NCI-H2171 (cell line): ENCODE measurements around the gene DNAJC27.

Experiments
- DNase-seq: peaks from one replicate; lab custom pipeline; 2025; lab: John Stamatoyannopoulos, UW

DNAJC27 gene

DNA sequence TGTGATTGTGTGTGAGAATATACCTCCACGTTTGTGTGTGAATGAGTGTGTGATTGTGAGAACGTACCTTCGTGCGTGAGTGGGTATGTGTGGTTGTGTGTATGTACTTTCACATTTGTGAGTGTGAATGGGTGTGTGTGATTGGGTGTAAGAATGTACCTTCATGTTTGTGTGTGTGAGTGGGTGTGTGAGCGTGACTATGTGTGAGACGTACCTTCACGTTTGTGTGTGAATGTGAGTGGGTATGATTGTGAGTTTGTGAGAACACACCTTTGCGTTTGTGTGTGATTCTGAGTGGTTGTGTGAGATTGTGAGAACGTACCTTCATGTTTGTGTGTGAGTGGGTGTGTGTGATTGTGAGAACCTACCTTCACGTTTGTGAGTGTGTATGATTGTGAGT lies 45.9 kb downstream of the DNAJC27 start:
- no peak for DNase-seq

DNA sequence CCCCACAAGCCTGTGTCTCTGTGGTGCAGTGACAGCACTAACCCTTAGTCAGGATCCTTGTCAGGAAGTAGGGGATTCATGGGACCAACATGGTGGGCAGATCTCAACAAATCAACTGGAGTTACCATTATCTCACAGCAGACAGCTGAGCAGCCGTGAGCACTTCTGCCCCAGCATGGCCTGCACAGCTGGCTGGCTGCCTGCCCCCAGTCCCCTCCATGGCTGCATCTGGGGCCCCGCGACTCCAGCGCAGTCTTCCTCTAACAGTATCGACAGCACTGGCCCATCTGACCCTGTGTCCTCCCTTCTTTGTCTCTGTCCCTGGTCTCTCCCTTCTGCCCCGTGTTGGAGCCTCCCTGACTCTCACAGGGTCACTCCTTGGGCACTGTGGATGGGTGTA lies 47.0 kb downstream of the DNAJC27 start:
- DNase-seq: no peak

DNA sequence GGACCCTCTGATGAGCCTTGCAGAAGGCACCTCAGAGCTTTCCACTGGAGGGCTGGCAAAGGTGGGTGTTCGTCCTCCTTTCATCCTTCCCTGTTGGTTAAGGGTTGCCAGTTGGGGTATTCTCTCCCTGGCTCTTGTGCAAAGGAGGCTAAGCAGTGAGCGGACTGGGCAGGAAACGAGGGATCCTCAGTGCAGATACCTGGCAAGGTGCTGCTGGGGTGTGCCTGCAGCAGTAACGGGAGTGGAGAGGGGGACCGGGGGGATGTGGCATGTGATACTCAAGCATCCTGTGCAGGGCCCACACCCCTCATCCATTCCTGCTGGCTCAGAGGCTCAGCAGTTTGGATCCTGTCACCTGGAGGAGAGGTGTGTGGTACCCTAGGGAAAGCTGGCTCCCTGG lies 47.5 kb downstream of the DNAJC27 start:
- DNase-seq: no peak

DNA sequence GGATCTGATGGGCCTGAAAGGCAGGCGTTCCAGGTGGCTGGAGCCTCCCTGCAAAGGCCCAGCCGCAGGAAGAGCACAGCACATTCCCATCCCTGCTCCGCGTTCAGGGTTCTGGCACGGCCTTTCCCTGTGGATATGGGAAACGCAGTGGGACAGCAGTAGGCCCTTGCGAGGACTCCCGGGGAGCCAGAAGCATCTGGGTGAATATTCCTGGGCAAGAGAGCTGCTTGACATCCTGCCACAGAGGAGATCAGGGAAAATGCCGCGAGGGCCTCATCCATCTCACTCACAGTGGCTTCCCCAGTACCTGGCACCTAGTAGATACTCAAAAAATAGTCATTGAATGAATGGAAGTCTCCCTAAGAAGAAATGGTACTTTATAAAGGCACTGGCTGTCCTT lies 48.6 kb downstream of the DNAJC27 start:
- DNase-seq: no peak

DNA sequence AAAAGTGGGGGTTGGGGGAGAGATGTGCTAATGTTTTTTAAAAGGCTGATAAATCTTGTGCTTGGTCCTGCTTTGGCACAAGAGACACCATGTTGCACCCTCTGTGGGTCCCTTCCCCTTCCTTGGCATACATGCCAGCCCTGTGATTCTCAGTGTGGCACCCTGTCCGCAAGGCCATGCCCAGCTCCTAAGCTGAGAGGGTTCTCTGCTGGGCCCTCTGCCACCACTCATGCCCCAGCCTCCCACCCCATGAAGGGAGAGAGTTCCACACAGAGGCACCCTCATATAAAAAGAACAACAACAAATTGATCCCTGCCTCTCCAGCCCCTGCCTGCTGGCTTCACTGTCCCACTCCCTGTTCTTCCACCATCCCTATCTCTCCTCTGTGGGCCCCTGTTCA lies 49.2 kb downstream of the DNAJC27 start:
- DNase-seq: no peak

DNA sequence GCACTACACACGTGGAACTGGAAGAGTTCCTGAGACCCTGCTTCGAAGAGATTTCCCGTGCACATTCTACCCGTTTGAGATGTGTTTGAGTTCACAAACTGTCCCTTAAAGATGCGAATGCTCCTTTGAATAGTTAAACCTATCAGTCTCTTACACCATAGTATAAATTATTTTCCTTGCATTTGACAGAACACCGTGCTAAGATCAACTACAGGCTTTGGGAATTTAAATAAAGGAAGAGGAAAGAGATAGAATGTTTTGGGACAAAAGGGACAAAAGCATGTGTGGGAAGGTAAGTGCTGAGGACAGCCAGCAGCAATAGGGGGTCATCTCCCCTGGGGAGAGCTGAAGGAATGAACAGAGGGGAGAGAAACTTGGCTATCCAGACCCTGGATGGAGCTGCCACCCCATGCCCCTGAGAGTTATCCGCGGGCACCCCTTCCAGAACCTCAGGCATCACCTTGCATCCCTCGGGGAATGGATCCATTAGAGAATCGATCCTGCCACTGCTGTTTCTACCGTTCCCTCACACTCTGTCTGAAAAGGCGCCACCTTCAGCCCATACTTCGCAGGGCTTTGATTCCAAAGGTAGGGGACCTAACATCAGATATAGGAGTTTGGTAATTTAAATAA lies 50.8 kb downstream of the DNAJC27 start:
- DNase-seq: peak; percentile 25

DNA sequence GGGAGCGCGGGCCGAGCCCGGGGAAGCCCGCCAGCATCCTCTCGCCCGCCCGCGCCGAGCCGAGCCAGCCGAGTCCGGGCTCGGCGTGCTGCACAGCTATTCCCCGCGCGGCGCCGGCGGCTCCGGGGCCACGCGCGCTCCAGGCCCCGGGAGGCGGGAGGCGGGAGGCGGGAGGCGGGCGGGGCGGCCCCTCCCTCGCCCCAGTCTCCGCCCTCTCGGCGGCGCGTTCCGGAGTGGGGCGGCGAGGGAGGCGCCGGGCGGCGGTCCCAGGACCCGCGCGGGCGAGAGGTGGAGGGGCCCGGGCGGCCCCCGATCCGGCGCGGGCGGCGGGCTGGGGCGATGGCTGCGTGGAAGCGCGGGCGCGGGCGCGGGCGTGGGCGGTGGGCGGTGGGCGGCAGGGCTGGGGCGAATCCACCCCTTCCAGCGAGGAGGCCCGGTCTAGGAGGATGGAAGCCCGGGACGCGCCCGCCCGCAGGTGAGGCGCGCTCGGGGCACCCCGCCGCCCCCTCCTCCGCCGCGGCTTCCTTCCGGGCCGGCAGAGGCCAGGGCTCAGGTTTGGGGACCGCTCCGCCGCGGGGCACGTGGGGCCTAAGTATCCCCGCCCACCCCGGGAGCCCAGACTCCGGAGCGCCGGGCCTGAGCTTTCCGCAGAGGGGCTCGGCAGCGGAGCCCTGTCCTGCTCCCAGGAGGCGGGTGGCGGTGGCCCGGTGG lies 51.5 kb downstream of the DNAJC27 start, which contains the start of gene ADCY3:
TSS of gene ADCY3 (minus strand) at position 140 of the 711 bp plus-strand sequence. CDS start 1,250 bp downstream, outside the sequence.
- peak; percentile 60 for DNase-seq

DNA sequence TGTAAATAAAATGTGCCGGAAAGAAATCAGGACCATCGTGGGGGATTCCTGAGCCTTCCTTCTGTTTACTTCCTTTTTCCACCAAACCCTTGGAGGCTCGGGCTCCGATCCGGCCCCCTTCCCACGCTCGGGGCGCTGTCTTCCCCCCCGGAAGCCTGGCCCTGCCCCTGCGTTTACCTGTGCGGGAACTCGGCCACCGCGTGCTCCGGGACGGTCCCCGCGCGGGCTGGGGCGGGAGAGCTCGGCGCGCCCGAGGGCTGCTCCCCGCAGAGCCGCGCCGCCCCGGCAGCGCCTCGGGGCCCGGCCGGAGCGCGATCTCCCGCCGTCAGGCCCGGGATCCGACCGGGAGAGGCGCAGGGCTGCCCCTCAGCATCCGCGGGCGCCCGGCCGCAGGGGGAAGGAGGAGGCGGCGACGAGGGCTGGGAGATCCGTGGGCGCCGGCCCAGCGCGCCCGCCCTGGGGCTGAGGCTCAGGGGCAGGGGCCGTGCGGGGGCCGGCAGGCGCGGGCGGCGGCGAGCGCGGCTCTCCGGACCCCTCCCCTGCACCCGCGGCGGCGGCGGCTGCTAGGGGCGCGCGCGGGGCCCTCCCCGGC lies 52.2 kb downstream of the DNAJC27 start:
- peak; percentile 43 for DNase-seq

DNA sequence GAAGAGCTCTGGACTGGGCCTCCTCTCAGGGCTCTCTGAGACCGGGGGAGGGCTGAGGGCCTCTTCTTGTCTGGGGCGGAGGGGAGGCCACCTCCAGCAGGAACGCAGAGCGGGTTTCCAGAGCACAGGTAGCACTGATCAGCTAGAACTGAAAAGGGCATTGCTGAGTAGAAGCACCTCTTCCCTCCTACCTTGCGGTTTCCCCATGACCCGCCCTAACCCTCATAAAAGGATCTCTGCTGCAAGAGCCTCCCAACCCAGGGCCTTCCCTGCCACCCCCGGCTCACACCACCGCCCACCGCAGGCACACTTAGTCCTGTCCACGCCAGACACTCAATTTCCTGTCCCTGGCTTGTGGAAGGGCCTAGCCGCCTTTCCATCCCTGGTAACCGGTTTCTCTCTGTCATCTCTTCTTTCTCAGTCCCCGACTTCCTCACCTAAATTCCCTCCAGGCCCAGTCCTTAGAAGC lies 52.7 kb downstream of the DNAJC27 start:
- no peak for DNase-seq

DNA sequence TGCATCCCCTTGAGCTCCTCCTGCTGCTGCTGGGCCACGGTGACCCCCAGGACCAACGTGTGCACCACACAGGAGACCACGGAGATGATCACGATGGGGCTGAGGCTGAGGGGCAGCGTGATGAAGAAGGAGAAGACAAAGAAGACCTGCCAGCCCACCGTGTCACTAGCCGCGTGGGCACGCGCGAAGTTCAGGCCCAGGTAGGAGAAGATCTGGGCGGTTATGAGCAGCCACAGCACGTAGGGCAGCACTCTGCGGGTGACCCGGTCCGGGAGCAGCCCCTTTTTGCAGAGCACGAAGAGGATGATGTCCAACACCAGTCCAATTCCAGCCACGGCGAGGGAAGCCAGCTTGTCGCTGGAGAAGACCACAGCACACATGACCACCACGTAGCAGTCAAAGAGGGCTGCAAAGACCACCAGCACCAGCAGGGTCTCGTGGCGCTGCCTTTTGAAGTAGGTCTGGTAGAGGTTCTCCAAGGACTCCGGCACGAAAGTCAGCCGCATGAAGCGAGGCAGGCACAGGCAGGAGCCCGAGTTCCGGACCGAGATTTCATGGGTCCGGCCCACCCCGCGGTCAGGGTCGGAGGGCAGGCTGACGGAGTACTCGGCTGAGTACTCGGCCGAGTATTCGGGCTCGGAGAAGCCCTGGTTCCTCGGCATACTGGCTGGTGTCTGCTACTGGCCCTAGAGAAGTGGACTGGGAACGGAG lies 53.3 kb downstream of the DNAJC27 start:
- no peak for DNase-seq

DNA sequence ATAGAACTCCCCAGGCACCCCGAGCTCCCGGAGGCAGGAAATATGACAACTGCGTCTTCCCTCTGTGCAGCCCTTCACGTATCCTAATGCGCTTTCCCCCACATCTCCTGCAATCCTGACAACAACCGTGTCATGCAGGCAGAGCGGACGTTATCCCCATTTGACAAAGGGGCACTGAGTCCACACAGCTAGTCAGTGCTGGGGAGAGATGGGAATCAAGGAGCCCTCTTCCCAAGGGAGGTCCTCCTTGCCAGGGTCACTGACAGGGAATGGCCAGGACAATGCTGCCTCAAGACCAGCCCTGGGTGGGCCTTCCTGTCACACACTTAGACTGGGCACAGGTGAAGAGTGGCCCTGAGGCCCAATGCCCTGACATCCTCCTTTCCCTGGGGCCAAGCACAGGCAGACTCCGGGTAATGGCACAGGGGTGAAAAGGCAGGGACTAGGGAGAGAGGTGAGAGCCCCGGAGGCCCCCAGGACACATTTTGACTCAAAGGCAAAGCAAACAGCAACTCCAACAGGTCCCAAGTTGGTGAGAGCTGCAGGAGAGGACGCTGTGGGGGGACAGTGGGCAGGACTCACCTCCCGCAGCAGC lies 53.9 kb downstream of the DNAJC27 start:
- no peak for DNase-seq

DNA sequence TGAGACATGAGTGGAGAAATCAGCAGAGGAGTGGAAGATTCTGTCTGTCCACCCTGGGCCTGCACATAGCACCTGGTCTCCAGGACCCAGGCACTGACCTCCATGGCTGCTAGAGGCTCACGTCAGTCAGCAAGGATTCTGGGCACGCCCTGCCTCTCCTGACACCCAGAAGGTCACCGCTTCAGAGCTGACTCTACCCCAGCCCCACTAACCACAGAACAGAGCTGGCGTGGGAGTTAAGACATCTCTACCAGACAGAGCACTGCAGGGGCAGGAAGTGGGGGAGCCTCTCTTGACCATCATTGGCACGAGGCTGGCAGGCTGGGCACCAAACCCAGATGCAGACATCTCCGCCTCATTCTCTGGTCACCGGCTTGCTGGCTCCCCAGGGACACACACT lies 54.7 kb downstream of the DNAJC27 start:
- DNase-seq: no peak

DNA sequence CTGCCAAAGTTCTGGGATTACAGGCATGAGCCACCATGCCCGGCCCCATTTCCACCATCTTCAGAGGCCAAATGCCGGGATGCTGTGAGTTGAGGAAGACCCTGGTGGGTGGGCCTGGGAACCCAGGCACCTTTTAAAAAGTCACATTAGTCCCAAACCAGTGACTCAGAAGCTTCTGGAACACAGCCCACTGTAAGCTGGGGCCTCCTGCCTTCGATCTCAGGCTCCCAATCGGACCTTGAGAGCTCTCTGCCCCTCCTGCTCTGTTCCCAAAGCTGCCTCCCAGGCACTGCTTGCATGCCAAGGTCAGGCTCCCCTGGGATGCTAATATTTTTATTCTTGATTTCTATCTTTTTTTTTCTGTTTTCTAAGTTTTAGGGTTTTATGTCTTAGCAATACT lies 56.0 kb downstream of the DNAJC27 start:
- DNase-seq: no peak

DNA sequence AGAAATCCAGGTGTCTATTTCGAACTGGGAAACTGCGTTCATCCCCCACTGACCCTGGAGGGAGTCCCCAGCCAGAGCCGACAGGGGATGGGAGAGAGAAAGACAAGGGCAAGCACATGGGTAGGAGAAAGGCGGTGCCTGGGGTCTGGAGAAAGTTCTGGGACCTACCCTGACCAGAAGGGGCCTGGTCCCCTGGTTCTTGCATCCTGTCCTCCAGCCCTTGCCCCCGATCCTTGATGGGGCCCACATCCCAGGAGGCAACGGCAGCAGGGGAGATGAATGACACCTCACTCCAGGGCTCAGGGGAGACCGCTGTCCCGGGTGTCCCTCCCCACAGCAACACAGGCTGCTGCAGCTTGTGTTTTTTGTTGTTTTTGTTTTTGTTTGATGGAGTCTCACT lies 56.6 kb downstream of the DNAJC27 start:
- no peak for DNase-seq

DNA sequence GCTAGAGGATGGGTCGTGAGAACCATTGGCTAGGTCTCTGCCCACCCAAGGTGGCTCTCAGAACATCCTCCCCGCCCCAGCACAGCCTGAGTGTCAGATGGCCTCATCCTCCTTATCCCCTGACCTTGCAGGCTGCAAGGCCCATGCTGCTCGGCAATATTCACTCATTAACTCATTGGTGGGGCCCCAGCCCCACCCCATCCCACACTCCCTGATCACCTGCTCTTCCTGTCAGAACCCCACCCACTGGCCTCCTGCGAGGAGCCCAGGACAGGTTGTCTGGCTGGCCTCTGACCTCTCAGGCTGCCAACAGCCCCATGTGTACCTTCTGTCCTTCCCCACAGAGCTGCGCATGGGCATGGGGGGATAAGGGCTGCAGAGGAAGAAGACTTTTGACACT lies 57.0 kb downstream of the DNAJC27 start:
- DNase-seq: no peak

DNA sequence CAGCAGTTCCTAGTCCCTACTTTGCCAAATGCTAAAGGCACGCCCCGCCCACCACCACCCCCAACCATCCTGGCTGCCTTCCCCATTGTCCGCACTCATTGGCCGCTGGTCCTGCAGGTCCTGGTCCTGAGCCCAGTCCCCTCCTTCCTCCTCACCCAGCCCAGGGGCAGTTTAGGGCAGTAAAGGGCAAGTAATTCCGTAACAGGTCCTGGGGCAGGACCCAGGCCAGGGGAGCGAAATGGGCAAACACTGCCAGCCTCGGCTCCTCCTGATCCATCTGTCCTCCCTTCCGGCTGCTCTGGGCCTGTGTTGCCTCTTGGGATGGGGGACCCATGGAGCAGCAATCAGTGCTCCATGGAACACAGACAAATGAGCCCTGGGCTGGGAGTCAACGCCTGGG lies 57.8 kb downstream of the DNAJC27 start:
- DNase-seq: no peak

DNA sequence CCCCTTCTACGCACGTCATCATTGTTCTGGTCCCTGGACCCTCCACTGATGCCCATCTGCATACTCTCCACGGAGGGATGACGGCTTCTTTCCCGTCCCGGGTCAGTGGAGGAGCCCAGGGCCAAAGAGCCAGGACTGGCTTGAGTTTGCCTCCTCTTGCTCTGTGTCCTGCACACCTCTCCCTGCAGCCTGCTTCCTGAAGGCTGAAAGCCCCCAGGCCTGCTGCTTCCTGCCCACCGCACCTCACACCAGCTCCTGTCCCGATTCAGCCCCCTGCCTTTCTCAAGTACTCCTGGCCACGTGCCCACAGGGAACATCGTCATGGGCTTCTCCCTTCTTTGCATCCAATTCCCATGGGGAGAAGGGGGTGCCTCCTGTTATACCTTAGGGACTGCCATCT lies 58.8 kb downstream of the DNAJC27 start:
- DNase-seq: peak; percentile 45

DNA sequence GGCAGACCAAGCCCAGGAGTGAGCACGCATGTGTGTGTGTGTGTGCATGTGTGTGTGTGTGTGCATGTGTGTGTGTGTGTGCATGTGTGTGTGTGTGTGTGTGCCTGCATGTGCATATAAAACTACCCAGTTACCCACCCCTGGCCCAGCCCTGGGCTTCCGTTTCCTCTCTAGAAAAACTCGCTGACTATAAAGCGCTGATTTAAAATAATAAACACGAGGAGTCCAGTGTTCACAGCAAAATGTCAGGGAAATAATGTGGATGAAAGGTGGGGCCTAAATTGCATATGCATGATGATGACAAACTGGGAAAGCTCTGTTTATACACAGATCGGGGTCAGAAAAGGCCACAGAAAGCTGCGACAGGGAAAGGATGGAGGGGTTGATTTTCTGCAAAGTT lies 59.2 kb downstream of the DNAJC27 start:
- no peak for DNase-seq

DNA sequence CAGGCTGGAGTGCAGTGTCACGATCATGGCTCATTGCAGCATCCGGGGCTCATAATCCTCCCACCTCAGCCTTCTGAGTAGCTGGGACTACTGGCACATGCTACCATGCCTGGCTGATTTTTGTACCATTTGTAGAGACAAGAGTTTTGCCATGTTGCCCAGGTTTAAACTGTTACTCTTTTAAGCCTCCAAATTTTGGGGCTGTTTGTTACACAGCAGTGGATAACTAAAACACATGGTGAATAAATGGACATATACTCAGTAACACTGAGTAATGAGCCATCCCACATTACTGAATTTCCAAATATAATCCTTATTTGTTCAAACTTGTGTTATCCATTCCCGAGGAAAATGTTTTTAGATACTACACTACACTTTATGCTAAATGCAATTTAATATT lies 61.5 kb downstream of the DNAJC27 start:
- no peak for DNase-seq

DNA sequence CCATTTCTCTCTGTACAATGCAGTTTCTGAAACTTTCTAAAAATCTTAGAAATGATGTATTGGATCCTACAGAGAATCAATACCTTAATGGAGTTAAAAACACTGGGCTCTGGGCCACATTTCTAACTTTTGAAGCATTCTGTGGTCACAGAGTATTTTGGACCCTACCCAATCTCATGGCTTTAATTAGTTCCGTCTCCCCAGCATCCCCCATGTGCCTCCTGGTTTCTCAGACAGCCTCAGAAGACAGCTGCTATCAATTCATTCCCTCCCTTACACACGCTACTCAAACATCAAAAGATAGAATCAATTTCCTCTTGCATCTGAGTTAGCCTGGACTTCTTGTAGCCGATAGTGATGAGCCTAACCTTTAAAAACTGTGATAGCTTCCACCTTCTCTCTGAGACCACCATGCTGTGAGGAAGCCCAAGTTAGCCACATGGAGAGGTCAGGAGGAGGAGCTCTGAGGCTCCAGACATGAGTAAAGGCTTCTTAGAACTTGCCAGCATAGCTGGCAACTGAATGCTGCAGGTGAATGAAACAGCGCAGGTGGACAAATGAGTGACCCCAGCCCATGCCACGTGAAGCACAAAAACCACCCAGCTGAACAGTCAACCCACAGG lies 62.1 kb downstream of the DNAJC27 start:
- DNase-seq: no peak

DNA sequence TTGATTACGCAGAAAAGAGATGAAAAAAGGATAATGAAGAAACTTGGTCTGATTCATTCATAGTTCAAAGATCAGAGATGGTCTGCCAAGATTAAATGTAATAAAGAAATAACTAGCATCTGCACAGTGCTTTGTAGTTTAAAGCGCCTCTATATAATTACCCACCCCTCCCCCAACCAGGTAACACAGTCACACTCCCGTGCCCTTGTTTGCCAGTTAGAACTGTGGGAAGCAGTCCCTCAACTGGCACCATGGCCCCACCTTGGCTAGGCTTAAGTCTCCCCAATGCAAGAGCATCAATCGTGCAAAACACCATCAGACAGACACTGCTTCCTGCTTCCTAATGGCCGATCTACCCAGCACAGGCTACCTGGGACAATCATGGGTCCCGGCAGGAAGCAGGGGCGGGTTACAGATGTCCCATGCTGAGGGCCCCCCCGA lies 63.3 kb downstream of the DNAJC27 start:
- DNase-seq: no peak

DNA sequence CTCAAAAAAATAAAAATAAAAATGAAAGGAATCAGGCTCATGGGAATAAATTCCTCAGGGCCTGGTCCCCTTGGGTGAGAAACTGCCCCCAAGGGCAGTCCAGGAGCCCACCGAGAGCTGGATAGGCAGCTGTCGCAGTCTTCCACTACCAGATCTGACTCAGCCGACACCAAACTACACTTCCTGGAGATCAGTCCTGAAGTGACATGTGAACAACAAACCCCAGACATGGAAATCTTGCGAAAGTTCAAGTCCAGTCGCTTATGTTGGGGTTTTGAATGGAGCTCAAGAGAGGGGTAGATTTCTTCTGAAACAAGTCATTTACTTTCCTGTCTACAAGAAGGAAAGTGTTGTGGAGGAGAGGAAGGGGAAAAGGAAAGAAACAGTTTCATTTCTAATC lies 64.6 kb downstream of the DNAJC27 start:
- DNase-seq: no peak
